Stimulated activated CD4-positive, alpha-beta T cell treated with anti-CD3 and anti-CD28 coated beads, Interleukin-4, amount 100 ng/mL, for 48 hours (primary cell): ENCODE data around the gene MYO3B.

ENCODE experiments used
- DNase-seq, 2 donors: peaks; one replicate each; pipeline ENCODE4 v3.0.0-alpha.2; 2020; ENCODE audit warnings: low read depth in 2 of 2

Gene MYO3B

GRCh38 chr2:170161516-170162270 is 16.3 kb upstream of the MYO3B start:
- DNase-seq: no peak

GRCh38 chr2:170162271-170162632 is 15.7 kb upstream of the MYO3B start:
- no peak for DNase-seq

GRCh38 chr2:170163411-170164065 is 14.4 kb upstream of the MYO3B start:
- DNase-seq: no peak

- no peak for DNase-seq
Measured at GRCh38 chr2:170165129-170165528, 12.8 kb upstream of the MYO3B start.

GRCh38 chr2:170166735-170167134 is 11.2 kb upstream of the MYO3B start:
- no peak for DNase-seq

DNA sequence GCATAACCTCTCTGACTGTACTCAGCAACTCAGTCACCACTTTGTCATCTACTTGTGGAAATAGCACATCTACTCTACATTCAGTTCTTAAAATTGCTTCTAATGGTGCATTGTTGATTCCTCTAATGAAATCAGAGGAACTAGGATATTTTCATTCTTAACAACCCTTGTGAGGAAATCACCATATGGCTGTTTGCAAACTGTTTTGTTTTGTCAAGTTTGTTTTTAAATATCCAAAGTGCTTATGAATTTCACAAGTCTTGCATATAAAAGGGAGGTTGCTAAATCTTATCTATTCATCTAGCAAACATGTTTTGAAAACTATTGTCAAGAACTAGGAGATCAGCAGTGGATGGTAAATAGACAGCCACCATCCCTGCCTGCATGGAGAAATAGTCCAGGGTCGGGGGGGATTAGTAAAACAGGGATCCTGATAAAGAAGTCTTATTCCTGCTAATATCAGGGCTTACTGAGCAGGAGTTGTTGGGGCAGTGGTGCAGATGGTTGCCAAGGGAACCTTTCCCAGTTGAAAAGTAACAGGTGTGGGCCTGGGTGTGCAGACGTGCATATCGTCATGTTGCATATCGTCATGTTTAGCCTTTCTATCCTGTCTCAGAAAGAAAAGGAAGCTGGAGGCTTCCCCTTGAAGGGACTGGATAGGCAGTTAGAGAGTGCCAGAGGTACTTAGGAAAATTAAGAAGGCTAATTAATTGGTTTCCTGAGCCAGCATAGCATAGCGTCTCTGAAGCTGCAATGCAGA is 7.5 kb upstream of the MYO3B start:
- DNase-seq: no peak

GRCh38 chr2:170176212-170176611 is 1.7 kb upstream of the MYO3B start:
- DNase-seq: no peak

DNA sequence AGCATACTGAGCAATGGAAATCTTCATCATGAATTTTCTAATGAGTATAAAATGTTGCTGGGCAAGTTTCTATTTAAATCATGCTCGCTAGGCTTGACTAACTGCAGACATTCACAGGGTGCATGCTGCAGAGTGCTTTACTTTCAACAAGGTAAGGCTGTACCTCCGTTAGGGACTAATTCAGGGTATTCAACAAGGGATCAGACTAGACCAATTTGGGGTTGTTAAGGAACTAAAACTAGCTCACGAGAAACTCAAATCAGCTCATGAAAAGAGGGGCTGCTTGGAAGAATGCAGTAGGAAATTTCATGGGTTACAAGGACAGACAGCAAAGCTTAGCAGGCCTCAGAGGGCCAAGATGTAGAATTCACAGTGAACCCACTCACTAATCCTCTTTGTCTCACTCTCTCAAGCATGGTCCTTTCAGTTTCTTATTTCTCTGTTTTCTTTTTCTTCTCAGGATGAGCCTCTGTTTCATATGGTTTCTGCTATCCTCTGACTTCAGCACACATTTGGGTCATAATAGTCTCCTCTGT is 2.2 kb downstream of the MYO3B start:
- no peak for DNase-seq

DNA sequence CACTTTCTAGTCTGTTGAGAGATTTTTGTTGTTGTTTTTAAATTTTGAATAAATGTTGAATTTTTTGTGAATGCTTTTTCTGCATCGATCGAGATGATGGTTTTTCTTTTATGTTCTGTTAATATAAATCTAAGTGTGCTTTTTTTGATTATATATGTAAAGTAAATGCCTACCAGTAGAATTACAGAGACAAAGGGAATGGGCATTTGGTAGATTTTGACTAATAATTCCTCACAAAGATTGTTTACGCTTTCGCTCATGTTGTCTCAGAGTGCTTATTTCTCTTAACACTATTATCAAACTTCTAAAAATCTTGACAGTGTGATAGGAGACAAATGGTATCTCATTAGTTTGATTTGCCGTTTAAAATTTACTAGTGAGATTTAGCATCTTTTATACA is 3.7 kb downstream of the MYO3B start:
- no peak for DNase-seq

DNA sequence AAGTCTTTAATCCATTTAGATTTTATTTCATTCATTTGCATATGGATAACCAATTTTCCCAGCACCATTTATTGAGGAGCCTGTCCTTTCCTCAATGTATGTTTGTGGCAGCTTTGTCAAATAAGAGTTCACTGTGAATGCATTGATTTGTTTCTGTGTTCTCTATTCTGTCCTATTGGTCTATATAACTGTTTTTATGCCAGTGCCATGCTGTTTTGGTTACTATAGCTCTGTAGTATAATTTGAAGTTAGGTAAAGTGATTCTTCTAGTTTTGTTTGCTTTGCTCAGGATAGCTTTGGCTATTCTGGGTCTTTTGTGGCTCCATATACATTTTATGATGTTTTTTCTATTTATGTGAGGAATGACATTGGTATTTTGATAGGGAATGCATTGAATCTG is 7.4 kb downstream of the MYO3B start:
- no peak for DNase-seq

GRCh38 chr2:170189757-170190156 is 11.8 kb downstream of the MYO3B start:
- DNase-seq: no peak

GRCh38 chr2:170190172-170190571 is 12.2 kb downstream of the MYO3B start:
- DNase-seq: no peak

GRCh38 chr2:170191166-170191866 is 13.4 kb downstream of the MYO3B start:
- DNase-seq: no peak

- DNase-seq: no peak
Measured at GRCh38 chr2:170196963-170197362, 19.0 kb downstream of the MYO3B start.

- no peak for DNase-seq
Measured at GRCh38 chr2:170201275-170201674, 23.3 kb downstream of the MYO3B start.

DNA sequence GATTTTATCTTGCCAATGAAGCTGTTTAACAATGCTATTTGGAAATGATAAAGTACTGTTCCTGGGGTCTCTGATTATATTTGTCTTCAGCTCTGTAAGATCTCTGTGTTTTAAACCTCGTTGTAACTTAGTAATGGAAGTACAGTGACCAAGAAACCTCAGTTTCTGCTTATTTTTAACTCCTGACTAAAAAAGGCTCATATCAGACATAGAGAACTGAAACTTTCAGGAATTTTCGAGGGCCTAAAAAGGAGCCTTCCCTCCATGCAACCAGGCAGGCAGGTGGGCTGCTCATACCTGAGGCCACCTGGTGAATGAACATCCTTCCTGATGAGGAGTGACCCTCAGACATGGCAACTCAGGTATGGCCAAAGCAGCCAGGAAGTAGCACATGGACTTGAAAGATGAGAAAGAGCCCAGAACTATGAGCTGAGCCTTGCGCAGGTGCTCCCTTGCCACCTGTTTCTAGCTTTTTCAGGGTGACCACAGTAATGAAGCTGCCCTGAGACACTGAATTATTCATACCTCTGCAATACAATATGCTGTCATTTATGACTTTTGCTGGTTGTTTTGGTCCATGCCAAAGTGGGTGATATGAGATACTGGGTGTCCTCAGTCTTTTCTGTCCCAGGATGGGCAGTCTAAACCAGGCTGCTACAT is 23.9 kb downstream of the MYO3B start:
- DNase-seq: no peak

- no peak for DNase-seq
Measured at GRCh38 chr2:170202437-170202836, 24.5 kb downstream of the MYO3B start.

- DNase-seq: no peak
Measured at GRCh38 chr2:170204298-170204951, 26.5 kb downstream of the MYO3B start.

GRCh38 chr2:170206246-170206645 is 28.3 kb downstream of the MYO3B start:
- DNase-seq: no peak

GRCh38 chr2:170206805-170207407 is 29.0 kb downstream of the MYO3B start:
- no peak for DNase-seq
